SK-N-SH (cell line): ENCODE data around the gene TP63. TPM values are rescaled to one million over a fixed set of nuclear protein-coding genes. Genes with fewer than 3 reads are reported as not detected.

ENCODE experiments used
- CTCF ChIA-PET: fragments of 300-600, 350-600 bp; formaldehyde crosslinking; extraction: SDS; loops from one replicate; lab custom pipeline; 2021; lab: Yijun Ruan, JAX
- POLR2A ChIA-PET: fragments of 350-600 bp; sonication (Branson Sonifier 250); formaldehyde crosslinking; extraction: SDS; loops from one replicate; lab custom pipeline; 2020; ENCODE audit warnings: antibody characterized with exemption, inconsistent platforms; lab: Yijun Ruan, JAX
- DNase-seq: peaks from one replicate; pipeline ENCODE4 v3.0.0; 2012
- H2AFZ ChIP-seq: fragments of 200-600 bp; sonication (generic); 2 replicates; pipeline ENCODE4 v1.8.1; 2016; ENCODE audit warnings: antibody characterized with exemption, mild to moderate bottlenecking, low read depth
- H3F3A ChIP-seq: fragments of 200-600 bp; sonication (generic); replicated peaks from 2 replicates; pipeline ENCODE3; 2016; ENCODE audit warnings: antibody characterized with exemption, mild to moderate bottlenecking; ENCODE audit not compliant: insufficient read depth
- H3K27ac ChIP-seq, 2 experiments: fragments of 200-500 bp in 1 of 2; fragments of 200-600 bp in 1 of 2; sonication (Bioruptor generic) in 1 of 2; sonication (generic), shearing (Covaris generic) in 1 of 2; 2 replicates each; pipeline versions ENCODE4 v1.5.1 to v1.6.1; 2014 to 2016; ENCODE audit warnings: low read depth in 2 of 2, inconsistent platforms in 1 of 2, low read length in 1 of 2, mild to moderate bottlenecking in 1 of 2, mixed read lengths in 1 of 2
- H3K27me3 ChIP-seq: fragments of 200-600 bp; sonication (generic), shearing (Covaris generic); 2 replicates; pipeline ENCODE4 v1.6.1; 2016; ENCODE audit warnings: mixed run types; ENCODE audit not compliant: insufficient read depth
- H3K36me3 ChIP-seq, 2 experiments: fragments of 200-500 bp in 1 of 2; fragments of 200-600 bp in 1 of 2; sonication (Bioruptor generic) in 1 of 2; sonication (generic) in 1 of 2; replicated peaks in 1 of 2; 2 replicates each; pipeline versions ENCODE3 to v1.5.1; 2014 to 2016; ENCODE audit warnings: low read length in 1 of 2, mild to moderate bottlenecking in 1 of 2; ENCODE audit not compliant: insufficient read depth in 2 of 2, control insufficient read depth in 1 of 2
- H3K4me1 ChIP-seq, 2 experiments: fragments of 200-500 bp in 1 of 2; fragments of 200-600 bp in 1 of 2; sonication (Bioruptor generic) in 1 of 2; sonication (generic), shearing (Covaris generic) in 1 of 2; 2 replicates each; pipeline versions ENCODE4 v1.5.1 to v1.6.1; 2014 to 2016; ENCODE audit warnings: low read depth in 1 of 2, low read length in 1 of 2, mixed run types in 1 of 2; ENCODE audit not compliant: insufficient read depth in 2 of 2, control insufficient read depth in 1 of 2
- H3K4me2 ChIP-seq: fragments of 200-600 bp; sonication (generic), shearing (Covaris generic); 2 replicates; pipeline ENCODE4 v1.6.1; 2017; ENCODE audit warnings: mixed run types
- H3K4me3 ChIP-seq, 2 experiments: fragments of 200-500 bp in 1 of 2; fragments of 200-600 bp in 1 of 2; sonication (Bioruptor generic) in 1 of 2; sonication (generic), shearing (Covaris generic) in 1 of 2; 2 replicates each; pipeline versions ENCODE4 v1.5.1 to v1.8.1; 2014 to 2016; ENCODE audit warnings: low read depth in 2 of 2, inconsistent platforms in 1 of 2, low read length in 1 of 2, mild to moderate bottlenecking in 1 of 2, mixed read lengths in 1 of 2, moderate library complexity in 1 of 2
- H3K79me2 ChIP-seq: fragments of 200-600 bp; sonication (generic); 2 replicates; pipeline ENCODE4 v1.8.1; 2017; ENCODE audit warnings: mild to moderate bottlenecking; ENCODE audit not compliant: insufficient read depth
- H3K9ac ChIP-seq: fragments of 200-600 bp; sonication (generic); 2 replicates; pipeline ENCODE4 v1.6.1; 2017; ENCODE audit warnings: mixed run types
- H3K9me2 ChIP-seq: fragments of 200-600 bp; sonication (generic); 2 replicates; pipeline ENCODE4 v1.6.1; 2017; ENCODE audit warnings: mixed run types
- H3K9me3 ChIP-seq: fragments of 200-600 bp; sonication (generic); 2 replicates; pipeline ENCODE4 v1.6.1; 2017; ENCODE audit warnings: mixed run types, mild to moderate bottlenecking, moderate library complexity
- H4K20me1 ChIP-seq: fragments of 200-600 bp; sonication (generic); 2 replicates; pipeline ENCODE4 v1.6.1; 2017; ENCODE audit warnings: mild to moderate bottlenecking, mixed run types; ENCODE audit not compliant: insufficient read depth
- CHD2 ChIP-seq: fragments of 150-350 bp; IDR thresholded peaks from 2 replicates; pipeline ENCODE4 v1.6.1; 2018; ENCODE audit warnings: low read length; ENCODE audit not compliant: partially characterized antibody
- CTCF ChIP-seq: fragments of 200-600 bp; sonication (generic); IDR thresholded peaks from 2 replicates; pipeline ENCODE4 v1.6.1; 2017; ENCODE audit warnings: antibody characterized with exemption, mild to moderate bottlenecking, moderate library complexity
- ELF1 ChIP-seq: IDR thresholded peaks from 2 replicates; pipeline ENCODE4 v1.4.0; 2012
- EP300 ChIP-seq, 2 experiments: IDR thresholded peaks; 2 replicates each; pipeline versions ENCODE4 v1.4.0 to v1.6.1; 2012; ENCODE audit warnings: borderline replicate concordance in 1 of 2, low read depth in 1 of 2, low read length in 1 of 2
- EZH2phosphoT487 ChIP-seq: fragments of 200-600 bp; sonication (generic); IDR thresholded peaks from 2 replicates; pipeline ENCODE4 v1.6.1; 2017; ENCODE audit warnings: low read depth, mixed run types, mild to moderate bottlenecking, antibody characterized with exemption, moderate library complexity, borderline replicate concordance
- FOSL2 ChIP-seq: IDR thresholded peaks from 2 replicates; pipeline ENCODE4 v1.4.0; 2012; ENCODE audit warnings: low read depth, mild to moderate bottlenecking, moderate library complexity, borderline replicate concordance
- FOXJ3 ChIP-seq: sonication (generic); formaldehyde crosslinking; IDR thresholded peaks from 2 replicates; pipeline ENCODE4 v1.5.1; 2020; ENCODE audit warnings: mild to moderate bottlenecking, missing genetic modification reagents
- GABPA ChIP-seq: IDR thresholded peaks from 2 replicates; pipeline ENCODE4 v1.4.0; 2012; ENCODE audit warnings: low read depth, mild to moderate bottlenecking
- GATA2 ChIP-seq: sonication (generic); formaldehyde crosslinking; IDR thresholded peaks from 2 replicates; pipeline ENCODE4 v1.5.0; 2020; ENCODE audit warnings: mild to moderate bottlenecking, missing genetic modification reagents
- JUND ChIP-seq: IDR thresholded peaks from 2 replicates; pipeline ENCODE4 v1.4.0; 2012
- MEF2A ChIP-seq: IDR thresholded peaks from 2 replicates; pipeline ENCODE4 v1.4.0; 2012; ENCODE audit warnings: low read depth, borderline replicate concordance
- MXI1 ChIP-seq: IDR thresholded peaks from 2 replicates; pipeline ENCODE4 v1.6.1; 2012; ENCODE audit warnings: mild to moderate bottlenecking, low read depth, low read length, improper control_type of control experiment
- NRF1 ChIP-seq: IDR thresholded peaks from 2 replicates; pipeline ENCODE4 v1.6.1; 2012; ENCODE audit warnings: low read depth, mild to moderate bottlenecking, low read length
- PBX3 ChIP-seq: IDR thresholded peaks from 2 replicates; pipeline ENCODE4; 2012
- POLR2AphosphoS5 ChIP-seq: IDR thresholded peaks from 2 replicates; pipeline ENCODE4 v1.6.1; 2012; ENCODE audit warnings: low read depth, low read length
- RXRA ChIP-seq: IDR thresholded peaks from 2 replicates; pipeline ENCODE4 v1.4.0; 2012; ENCODE audit warnings: low read depth, mild to moderate bottlenecking, borderline replicate concordance
- SMC3 ChIP-seq: IDR thresholded peaks from 2 replicates; pipeline ENCODE4 v1.6.1; 2012; ENCODE audit warnings: low read depth, low read length, improper control_type of control experiment
- TAF1 ChIP-seq: IDR thresholded peaks from 2 replicates; pipeline ENCODE4 v1.6.1; 2012; ENCODE audit warnings: low read depth, mild to moderate bottlenecking, low read length, moderate library complexity, borderline replicate concordance
- TEAD4 ChIP-seq: IDR thresholded peaks from 2 replicates; pipeline ENCODE4 v1.4.0; 2012; ENCODE audit warnings: mild to moderate bottlenecking, borderline replicate concordance; ENCODE audit not compliant: insufficient read depth
- USF1 ChIP-seq: IDR thresholded peaks from 2 replicates; pipeline ENCODE4 v1.4.0; 2012; ENCODE audit warnings: low read depth, borderline replicate concordance
- WGBS: methylation state at CpG from one replicate; pipeline ENCODE4 v1.1.6; 2017; ENCODE audit warnings: low lambda C conversion rate; 5-methylcytosine and 5-hydroxymethylcytosine counted together
- polyA plus RNA-seq, 3 experiments: library from polyadenylated mRNA; depleted of rRNA; stranded (reverse); fragments of >200 nt; gene quantifications; 2 replicates each; pipeline ENCODE4 v1.2.3, GENCODE V29; 2012

TP63 gene
- polyA plus RNA-seq, 1 of the 3 experiments (the other 2 are of a cell fraction), result not detected

GRCh38 chr3:189812806-189813465 is 181.7 kb downstream of the TP63 start (continued):
- no peak for TF ChIP-seq USF1
- no peak for TF ChIP-seq GABPA

GRCh38 chr3:189813647-189814240 is 182.6 kb downstream of the TP63 start:
- TF ChIP-seq RXRA, result no peak
- no peak for TF ChIP-seq MXI1
- TF ChIP-seq JUND, result no peak
- TF ChIP-seq CTCF, result no peak
- TF ChIP-seq MEF2A, result no peak
- no peak for TF ChIP-seq EZH2phosphoT487
- no peak for TF ChIP-seq SMC3
- TF ChIP-seq GATA2, result no peak
- no peak for TF ChIP-seq POLR2AphosphoS5
- TF ChIP-seq CHD2, result no peak
- TF ChIP-seq TAF1, result no peak
- no peak for TF ChIP-seq NRF1
- no peak for TF ChIP-seq FOXJ3
- no peak for TF ChIP-seq USF1
- no peak for TF ChIP-seq FOSL2
- TF ChIP-seq PBX3, result no peak
- TF ChIP-seq TEAD4, result no peak
- TF ChIP-seq ELF1, result no peak
- TF ChIP-seq EP300 (IDR thresholded peaks at IDR 0.05; ENCODE audit: borderline replicate concordance in 1 of 2, low read depth in 1 of 2, low read length in 1 of 2), result no peak
- Histone ChIP-seq H3K9me3 (no peaks in the 10 kb centered on the region), H4K20me1 (no peaks in the 10 kb centered on the region), H3K27ac (no peak overlapping the region), H3K27me3 (peaks cover 12% of the 10 kb centered on the region; the same call in 1 of the 2 replicates), H3K36me3 (no peaks in the 10 kb centered on the region), H2AFZ (no peak overlapping the region), H3F3A (no peaks in the 10 kb centered on the region), H3K4me1 (no peaks in the 10 kb centered on the region), H3K9ac (no peak overlapping the region), H3K4me2 (no peak overlapping the region), H3K9me2 (no peaks in the 10 kb centered on the region), H3K4me3 (no peak overlapping the region), H3K79me2 (no peaks in the 10 kb centered on the region)
- no peak for DNase-seq
- WGBS, result 19% methylated on average over 10 of the region's 10 CpGs
- POLR2A ChIA-PET, result no interaction called here
- CTCF ChIA-PET, result no interaction called here
